PC-9 (cell line): ENCODE results near the gene FAM114A1. TPM values are rescaled to one million over a fixed set of nuclear protein-coding genes. Genes with fewer than 3 reads are reported as not detected.

ENCODE experiments used
- BruUV-seq: library from RNA; stranded (reverse); fragments of 400-500 nt; replicated peaks from 2 replicates; lab custom pipeline; 2021; lab: Mats Ljungman, UMichigan
- CTCF ChIA-PET: fragments of 300-600 bp; sonication (Branson Sonifier 250); formaldehyde crosslinking; loops from one replicate; lab custom pipeline; 2022; ENCODE audit warnings: antibody characterized with exemption; lab: Charles Lee
- POLR2A ChIA-PET: fragments of 300-600 bp; sonication (Branson Sonifier 250); formaldehyde crosslinking; loops from one replicate; lab custom pipeline; 2022; ENCODE audit warnings: antibody characterized with exemption; ENCODE audit not compliant: unreplicated experiment; lab: Charles Lee
- DNase-seq, 2 experiments: peaks; one replicate each; pipeline versions ENCODE4 v3.0.0 to v3.0.0-alpha.2; 2015 to 2022; ENCODE audit warnings: mixed read lengths in 1 of 2
- H2AFZ ChIP-seq: fragments of 200-600 bp; sonication (generic); 2 replicates; pipeline ENCODE4 v1.8.1; 2017; ENCODE audit warnings: antibody characterized with exemption
- H3F3A ChIP-seq: fragments of 200-600 bp; sonication (generic); 2 replicates; pipeline ENCODE4 v1.8.1; 2017; ENCODE audit warnings: antibody characterized with exemption, mild to moderate bottlenecking, low read depth; ENCODE audit not compliant: insufficient read depth
- H3K27ac ChIP-seq: fragments of 200-600 bp; sonication (generic); 2 replicates; pipeline ENCODE4 v1.6.1; 2016; ENCODE audit warnings: mixed run types
- H3K27me3 ChIP-seq: fragments of 200-600 bp; sonication (generic); 2 replicates; pipeline ENCODE4 v1.6.1; 2016; ENCODE audit warnings: low read depth, mixed run types; ENCODE audit not compliant: insufficient read depth
- H3K36me3 ChIP-seq: fragments of 200-600 bp; sonication (generic); 2 replicates; pipeline ENCODE4 v1.6.1; 2016; ENCODE audit warnings: low read depth, mixed run types
- H3K4me1 ChIP-seq: fragments of 200-600 bp; sonication (generic); replicated peaks from 2 replicates; pipeline ENCODE4 v1.6.1; 2016; ENCODE audit warnings: mixed run types; ENCODE audit not compliant: insufficient read depth
- H3K4me2 ChIP-seq: fragments of 200-600 bp; sonication (generic); 2 replicates; pipeline ENCODE4 v1.6.1; 2017; ENCODE audit warnings: mixed run types
- H3K4me3 ChIP-seq: fragments of 200-600 bp; sonication (generic); 2 replicates; pipeline ENCODE4 v1.6.1; 2016; ENCODE audit warnings: mixed run types
- H3K79me2 ChIP-seq: fragments of 200-600 bp; sonication (generic); 2 replicates; pipeline ENCODE4 v1.6.1; 2017; ENCODE audit warnings: low read depth, mixed run types
- H3K9me2 ChIP-seq: fragments of 200-600 bp; sonication (generic); 2 replicates; pipeline ENCODE4 v1.8.1; 2017; ENCODE audit warnings: mild to moderate bottlenecking; ENCODE audit not compliant: insufficient read depth
- H3K9me3 ChIP-seq: fragments of 200-600 bp; sonication (generic); 2 replicates; pipeline ENCODE4 v1.8.1; 2016; ENCODE audit warnings: low read depth; ENCODE audit not compliant: insufficient read depth
- H4K20me1 ChIP-seq: fragments of 200-600 bp; sonication (generic); 2 replicates; pipeline ENCODE4 v1.8.1; 2017; ENCODE audit not compliant: insufficient read depth
- CTCF ChIP-seq: fragments of 200-600 bp; sonication (generic); conservative IDR thresholded peaks from 2 replicates; pipeline ENCODE4 v1.6.1; 2017; ENCODE audit warnings: mixed run types, antibody characterized with exemption, mild to moderate bottlenecking, moderate library complexity
- EZH2 ChIP-seq: fragments of 200-600 bp; sonication (generic); IDR thresholded peaks from 2 replicates; pipeline ENCODE4 v1.8.0; 2017; ENCODE audit warnings: antibody characterized with exemption, low read depth
- intact Hi-C: fragments of 100-400 bp; cut with micrococcal nuclease; formaldehyde crosslinking; loops from one replicate; pipeline ENCODE4 v1.10.0; 2022; ENCODE audit not compliant: unreplicated experiment
- total RNA-seq: library from RNA; stranded (reverse); gene quantifications from 2 replicates; pipeline ENCODE4 v1.2.3, GENCODE V29; 2021

Gene FAM114A1
- total RNA-seq, 1 experiment from 2014 or later, result 73.7 TPM

DNA sequence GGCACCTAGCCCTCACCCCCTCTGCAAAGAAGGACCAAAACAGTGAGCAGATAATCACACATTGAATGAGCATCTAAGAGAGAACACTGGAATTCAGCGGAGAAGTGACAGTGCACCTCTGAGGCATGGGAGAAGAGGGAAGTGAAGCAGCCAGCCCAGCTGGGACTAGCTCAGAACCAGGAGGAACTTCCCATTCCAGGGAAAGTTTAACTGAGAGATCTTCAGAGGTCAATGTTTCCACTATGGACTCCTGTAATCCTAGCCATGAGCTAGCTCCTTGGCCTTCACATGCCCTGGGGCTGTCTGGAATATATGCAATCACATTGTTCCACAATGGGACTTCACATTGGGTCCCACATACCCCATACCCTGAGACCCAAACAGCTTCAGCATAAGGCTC is 35.4 kb upstream of the FAM114A1 start:
- Histone ChIP-seq H3K4me1 (0 out of 2 replicates have a peak, but pooled peaks cover under 1% of the 10 kb centered on the region), H3F3A (no peaks in the 10 kb centered on the region), H4K20me1 (no peaks in the 10 kb centered on the region), H3K4me2 (no peak overlapping the region), H2AFZ (no peak overlapping the region), H3K36me3 (no peaks in the 10 kb centered on the region), H3K79me2 (no peaks in the 10 kb centered on the region), H3K27ac (no peak overlapping the region), H3K4me3 (no peak overlapping the region), H3K9me2 (no peaks in the 10 kb centered on the region), H3K27me3 (no peaks in the 10 kb centered on the region), H3K9me3 (peaks cover 16% of the 10 kb centered on the region; the same call in 1 of the 2 replicates)
- no TSS peak for BruUV-seq
- DNase-seq, result no peak
- CTCF ChIA-PET, result no interaction called here
- POLR2A ChIA-PET, result no interaction called here
- intact Hi-C loops, result no loop called here
- TF ChIP-seq EZH2 (no peak), CTCF (no peak)

- Histone ChIP-seq H3K4me3 (no peak overlapping the region), H2AFZ (no peak overlapping the region), H3K27me3 (no peaks in the 10 kb centered on the region), H3K4me1 (peaks cover 7% of the 10 kb centered on the region), H3F3A (no peaks in the 10 kb centered on the region), H3K9me2 (no peaks in the 10 kb centered on the region), H3K9me3 (peaks cover 22% of the 10 kb centered on the region; the same call in 1 of the 2 replicates), H3K79me2 (no peaks in the 10 kb centered on the region), H3K27ac (no peak overlapping the region), H3K4me2 (no peak overlapping the region), H3K36me3 (no peaks in the 10 kb centered on the region), H4K20me1 (no peaks in the 10 kb centered on the region)
- DNase-seq, result no peak
- ChIA-PET CTCF (no interaction called here), POLR2A (no interaction called here)
- TF ChIP-seq CTCF, result no peak
- no peak for TF ChIP-seq EZH2
- intact Hi-C loops, result no loop called here
- no TSS peak for BruUV-seq
Observed at GRCh38 chr4:38832624-38833528, 34.7 kb upstream of the FAM114A1 start.

DNA sequence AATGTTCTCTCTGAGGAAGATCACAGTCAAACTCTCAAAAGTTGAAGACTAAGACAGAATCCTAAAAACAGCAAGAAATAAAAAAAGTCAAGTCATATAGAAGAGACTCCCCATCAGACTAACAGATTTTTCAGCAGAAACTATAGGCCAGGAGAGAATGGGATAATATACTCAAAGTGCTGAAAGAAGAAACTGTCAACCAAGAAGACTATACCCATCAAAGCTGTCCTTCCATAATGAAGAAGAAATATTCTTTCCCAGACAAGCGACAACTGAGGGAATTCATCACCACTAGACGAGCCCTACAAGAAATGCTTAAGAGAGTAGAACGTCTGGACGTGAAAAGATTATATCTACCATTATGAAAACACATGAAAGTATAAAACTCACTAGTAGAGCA is 33.0 kb upstream of the FAM114A1 start:
- BruUV-seq, result no TSS peak
- H3F3A ChIP-seq, result no peaks in the 10 kb centered on the region
- peaks cover 26% of the 10 kb centered on the region; the same call in 1 of the 2 replicates for H3K9me3 ChIP-seq
- ChIA-PET CTCF (no interaction called here), POLR2A (no interaction called here)
- no peaks in the 10 kb centered on the region for H3K36me3 ChIP-seq
- TF ChIP-seq CTCF, result no peak
- TF ChIP-seq EZH2, result no peak
- no peak overlapping the region for H3K27ac ChIP-seq
- no peak overlapping the region for H3K4me3 ChIP-seq
- H2AFZ ChIP-seq, result no peak overlapping the region
- intact Hi-C loops, result no loop called here
- no peaks in the 10 kb centered on the region for H3K79me2 ChIP-seq
- H3K4me2 ChIP-seq, result no peak overlapping the region
- DNase-seq, result no peak
- H3K9me2 ChIP-seq, result no peaks in the 10 kb centered on the region
- peaks cover 12% of the 10 kb centered on the region for H3K4me1 ChIP-seq
- H3K27me3 ChIP-seq, result no peaks in the 10 kb centered on the region
- no peaks in the 10 kb centered on the region for H4K20me1 ChIP-seq
